Measurements from ENCODE around the gene SLC7A7.
"Not testable (repeated sequence)": the region's sequence is repeated elsewhere in the genome, so short reads cannot be mapped to it uniquely, and the experiment has no call there.

SLC7A7 gene

DNA sequence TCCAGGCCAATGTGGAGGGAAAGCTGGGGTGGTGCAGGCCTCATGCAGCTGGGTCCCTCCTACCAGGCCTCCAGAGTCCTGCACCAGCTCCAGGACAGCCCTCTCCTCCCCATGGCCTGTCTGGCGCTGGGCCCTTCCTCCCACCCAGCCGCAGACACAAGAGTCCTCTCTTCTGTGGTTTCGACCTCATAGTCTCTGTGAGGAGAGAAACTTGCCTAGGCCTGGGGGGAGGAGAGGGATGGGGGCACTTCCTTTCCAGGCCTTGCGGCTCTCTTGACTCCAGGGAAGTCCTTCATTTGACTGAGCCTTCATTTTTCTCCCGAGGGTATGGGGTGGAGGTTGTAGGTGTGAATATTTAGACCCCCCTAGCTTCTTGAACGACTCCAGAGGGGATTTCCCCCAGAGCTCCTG, 23.4 kb upstream of the SLC7A7 start:
- Histone ChIP-seq H3K9me3 (no peaks in the 10 kb centered on the region), H3K27me3 (ENCODE audit: low read depth) (no peaks in the 10 kb centered on the region), H3K4me1 (no peaks in the 10 kb centered on the region), H3K36me3 (replicated peaks) (peaks cover 9% of the 10 kb centered on the region), H3K4me3 (no peak overlapping the region)
- DNase-seq (ENCODE audit: low spot score in 2 of 2): no peak
- in situ Hi-C loops (cut with MboI; ENCODE audit: low sequenced_read_pairs): no loop called here

DNA sequence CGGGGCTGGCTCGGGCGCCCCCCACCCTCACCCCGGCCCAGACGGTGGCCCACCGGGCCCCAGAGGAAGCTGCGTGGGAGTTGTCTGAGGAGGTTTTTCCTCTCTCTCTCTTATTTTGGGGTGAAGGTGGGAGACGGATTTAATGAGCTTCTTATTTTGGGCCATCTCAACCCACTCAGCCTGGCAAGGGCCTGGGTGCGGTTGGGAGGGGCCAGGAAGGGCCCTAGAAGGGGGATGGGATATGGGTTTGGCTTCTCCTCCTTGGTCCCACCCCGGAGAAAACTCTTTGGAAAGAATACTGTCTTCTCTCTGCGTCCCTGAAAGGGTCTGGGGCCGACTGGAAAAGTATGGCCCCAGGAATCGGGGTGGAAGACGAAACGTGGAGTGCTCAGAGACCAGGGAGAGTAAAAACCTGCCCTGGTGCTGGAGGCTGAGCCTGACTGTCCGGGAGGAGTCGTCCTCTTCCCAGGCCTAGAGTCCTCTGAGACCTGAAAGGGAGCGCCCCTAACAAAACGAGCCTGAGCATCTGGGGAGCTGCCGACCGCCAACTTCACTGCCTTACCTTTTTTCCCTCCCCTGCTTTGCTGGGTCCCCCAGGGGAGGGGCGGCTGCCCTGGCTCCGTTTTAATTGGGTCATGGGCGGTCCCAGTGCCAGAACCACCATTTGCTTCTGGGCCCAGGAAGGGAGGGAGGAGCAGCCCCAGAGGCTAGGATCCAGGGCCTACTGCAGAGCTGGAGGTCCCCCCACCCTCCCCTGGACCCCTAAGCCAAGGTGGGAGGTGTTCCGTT, 22.7 kb upstream of the SLC7A7 start:
- Histone ChIP-seq H3K9me3 (no peaks in the 10 kb centered on the region), H3K4me1 (no peaks in the 10 kb centered on the region), H3K4me3 (no peak overlapping the region), H3K27me3 (ENCODE audit: low read depth) (no peaks in the 10 kb centered on the region), H3K36me3 (replicated peaks) (peaks cover 16% of the 10 kb centered on the region)
- no peak for DNase-seq (ENCODE audit: low spot score in 2 of 2)
- in situ Hi-C loops (cut with MboI; ENCODE audit: low sequenced_read_pairs): no loop called here

GRCh38 chr14:22837114-22837749, 22.0 kb upstream of the SLC7A7 start:
- in situ Hi-C loops (cut with MboI; ENCODE audit: low sequenced_read_pairs): no loop called here
- Histone ChIP-seq H3K4me1 (no peaks in the 10 kb centered on the region), H3K36me3 (replicated peaks) (peaks cover 19% of the 10 kb centered on the region), H3K9me3 (no peaks in the 10 kb centered on the region), H3K4me3 (no peak overlapping the region), H3K27me3 (ENCODE audit: low read depth) (no peaks in the 10 kb centered on the region)
- DNase-seq (ENCODE audit: low spot score in 2 of 2): no peak

- no peaks in the 10 kb centered on the region for H3K4me1 ChIP-seq
Measured at GRCh38 chr14:22836301-22837113, 21.3 kb upstream of the SLC7A7 start, which contains the start of gene MMP14. MMP14 (plus strand) TSS chr14:22836585; CDS start chr14:22836818, 233 bp downstream.

GRCh38 chr14:22835505-22835904, 20.3 kb upstream of the SLC7A7 start:
- no peak for DNase-seq (ENCODE audit: low spot score in 2 of 2)
- Histone ChIP-seq H3K4me1 (peaks cover 3% of the 10 kb centered on the region), H3K27me3 (ENCODE audit: low read depth) (no peaks in the 10 kb centered on the region), H3K9me3 (no peaks in the 10 kb centered on the region), H3K4me3 (no peak overlapping the region), H3K36me3 (replicated peaks) (peaks cover 24% of the 10 kb centered on the region)
- in situ Hi-C loops (cut with MboI; ENCODE audit: low sequenced_read_pairs): no loop called here

More at GRCh38 chr14:22836301-22837113, 21.3 kb upstream of the SLC7A7 start, which contains the start of gene MMP14:
- H3K4me3 ChIP-seq: no peak within 1 kb of the TSS
- in situ Hi-C loops (cut with MboI; ENCODE audit: low sequenced_read_pairs): no loop called here
- no peaks in the 10 kb centered on the region for H3K9me3 ChIP-seq
- DNase-seq (ENCODE audit: low spot score in 2 of 2): no peak
- peaks cover 20% of the 10 kb centered on the region for H3K36me3 ChIP-seq (replicated peaks)
- no peaks in the 10 kb centered on the region for H3K27me3 ChIP-seq (ENCODE audit: low read depth)

DNA sequence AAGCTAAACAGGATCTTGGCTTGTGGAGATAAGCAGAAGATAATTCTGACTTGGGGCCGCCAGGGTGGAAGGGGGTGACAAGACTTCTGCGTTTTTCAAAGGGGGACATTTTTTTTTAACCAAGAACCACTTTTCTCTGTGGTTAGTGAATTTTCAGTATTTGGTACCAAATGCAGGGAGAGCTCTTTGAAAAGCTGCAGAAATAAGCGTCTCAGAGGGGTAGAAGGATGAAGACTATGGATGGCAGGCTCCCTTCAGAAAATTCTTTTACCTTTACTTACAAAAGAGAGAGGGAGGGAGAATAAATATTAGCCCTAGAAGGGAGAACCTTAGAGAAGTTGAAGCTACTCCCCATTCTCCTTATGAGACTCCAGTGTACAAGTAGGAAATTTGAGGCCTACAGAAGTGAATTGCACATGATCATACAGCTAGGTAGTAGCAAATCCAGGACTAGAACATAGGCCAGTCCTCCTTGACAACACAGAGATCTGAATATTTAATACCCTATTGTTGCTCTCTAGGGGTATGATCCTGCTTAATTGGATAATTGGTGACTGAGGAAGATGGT, 15.3 kb upstream of the SLC7A7 start:
- H3K36me3 ChIP-seq (replicated peaks): peaks cover 24% of the 10 kb centered on the region
- peak overlapping the region; percentile 99 for H3K4me3 ChIP-seq
- no peaks in the 10 kb centered on the region for H3K9me3 ChIP-seq
- no peaks in the 10 kb centered on the region; the same call in 1 of the 2 replicates for H3K27me3 ChIP-seq (ENCODE audit: low read depth)
- no peak for DNase-seq (ENCODE audit: low spot score in 2 of 2)
- peaks cover 10% of the 10 kb centered on the region for H3K4me1 ChIP-seq
- in situ Hi-C loops (cut with MboI; ENCODE audit: low sequenced_read_pairs): no loop called here

GRCh38 chr14:22829661-22830442, 14.6 kb upstream of the SLC7A7 start, which contains the start of gene MRPL52:
MRPL52 (plus strand) TSS chr14:22829887; CDS start chr14:22829913, 26 bp downstream.
- H3K27me3 ChIP-seq (ENCODE audit: low read depth): no peaks in the 10 kb centered on the region; the same call in 1 of the 2 replicates
- DNase-seq (ENCODE audit: low spot score in 2 of 2): peak; percentile 86 to 93
- peaks cover 24% of the 10 kb centered on the region for H3K36me3 ChIP-seq (replicated peaks)
- in situ Hi-C loops (cut with MboI; ENCODE audit: low sequenced_read_pairs): no loop called here
- H3K4me3 ChIP-seq: peak within 1 kb of the TSS; percentile 99
- H3K9me3 ChIP-seq: no peaks in the 10 kb centered on the region
- H3K4me1 ChIP-seq: peaks cover 10% of the 10 kb centered on the region

DNA sequence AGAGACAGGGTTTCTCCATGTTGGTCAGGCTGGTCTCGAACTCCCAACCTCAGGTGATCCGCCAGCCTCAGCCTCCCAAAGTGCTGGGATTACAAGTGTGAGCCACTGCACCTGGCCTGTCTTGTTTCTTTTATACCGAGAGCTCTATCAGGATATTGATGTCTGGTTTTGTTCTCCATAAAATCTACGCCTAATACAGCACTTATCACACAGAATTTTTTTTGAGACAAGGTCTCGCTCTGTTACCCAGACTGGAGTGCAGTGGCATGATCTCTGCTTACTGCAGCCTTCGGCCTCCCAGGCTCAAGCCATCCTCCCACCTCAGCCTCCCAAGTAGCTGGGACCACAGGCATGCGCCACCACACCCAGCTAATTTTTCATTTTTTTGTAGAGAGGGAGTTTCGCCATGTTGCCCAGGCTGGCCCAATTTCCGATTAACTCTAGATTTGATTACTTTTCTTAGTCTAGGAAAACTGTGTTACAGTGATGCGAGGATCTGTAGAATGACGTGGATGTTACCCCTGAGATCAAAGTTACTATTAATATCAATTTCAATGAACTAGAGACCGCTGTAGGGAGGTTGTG, 13.9 kb upstream of the SLC7A7 start:
- peak overlapping the region; percentile 99 for H3K4me3 ChIP-seq
- H3K4me1 ChIP-seq: peaks cover 10% of the 10 kb centered on the region
- in situ Hi-C loops (cut with MboI; ENCODE audit: low sequenced_read_pairs); H3K27me3 ChIP-seq (ENCODE audit: low read depth); H3K9me3 ChIP-seq; DNase-seq (ENCODE audit: low spot score in 2 of 2): not testable (repeated sequence)
- H3K36me3 ChIP-seq (replicated peaks): peaks cover 21% of the 10 kb centered on the region

DNA sequence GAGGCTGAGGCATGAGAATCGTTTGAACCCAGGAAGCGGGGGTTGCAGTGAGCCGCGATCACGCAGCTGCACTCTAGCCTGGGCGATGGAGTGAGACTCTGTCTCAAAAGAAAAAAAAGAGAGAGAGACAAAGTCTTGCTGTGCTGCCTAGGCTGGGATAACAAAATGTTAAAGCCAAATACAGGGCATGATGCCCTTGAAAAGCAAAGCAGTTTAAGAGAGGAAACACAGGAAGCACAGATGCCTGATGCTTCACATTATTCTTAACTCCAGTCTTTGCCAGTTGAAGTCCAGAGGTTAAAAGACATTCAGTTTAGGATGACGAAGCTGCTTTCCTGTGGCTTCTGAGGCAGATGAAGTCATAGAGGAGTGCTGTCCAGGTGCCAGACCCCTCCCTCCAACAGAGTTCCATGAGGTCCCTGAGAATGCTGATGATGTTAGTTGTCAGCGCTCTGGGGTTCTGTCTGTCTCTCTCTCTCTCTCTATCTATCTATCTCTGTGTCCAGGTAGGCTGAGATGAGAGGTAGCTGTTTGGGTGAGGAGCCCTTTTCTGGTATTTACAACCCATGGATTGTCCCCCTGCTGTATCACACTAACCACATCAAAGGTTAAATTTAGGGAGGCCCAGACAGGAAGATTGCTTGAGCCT, 9.6 kb upstream of the SLC7A7 start:
- H3K36me3 ChIP-seq (replicated peaks): no peaks in the 10 kb centered on the region
- peaks cover 12% of the 10 kb centered on the region for H3K4me1 ChIP-seq
- in situ Hi-C loops (cut with MboI; ENCODE audit: low sequenced_read_pairs): no loop called here
- H3K9me3 ChIP-seq: no peaks in the 10 kb centered on the region
- H3K27me3 ChIP-seq (ENCODE audit: low read depth): no peaks in the 10 kb centered on the region; the same call in 1 of the 2 replicates
- DNase-seq (ENCODE audit: low spot score in 2 of 2): no peak
- no peak overlapping the region for H3K4me3 ChIP-seq

GRCh38 chr14:22822571-22823098, 7.4 kb upstream of the SLC7A7 start:
- H3K9me3 ChIP-seq: no peaks in the 10 kb centered on the region
- H3K4me3 ChIP-seq: no peak overlapping the region
- H3K36me3 ChIP-seq (replicated peaks): no peaks in the 10 kb centered on the region
- in situ Hi-C loops (cut with MboI; ENCODE audit: low sequenced_read_pairs): no loop called here
- peak; percentile 67 to 82 for DNase-seq (ENCODE audit: low spot score in 2 of 2)
- H3K4me1 ChIP-seq: peaks cover 8% of the 10 kb centered on the region
- H3K27me3 ChIP-seq (ENCODE audit: low read depth): no peaks in the 10 kb centered on the region

GRCh38 chr14:22822016-22822570, 6.9 kb upstream of the SLC7A7 start:
- no peak overlapping the region for H3K4me3 ChIP-seq
- no peak for DNase-seq (ENCODE audit: low spot score in 2 of 2)
- H3K9me3 ChIP-seq: no peaks in the 10 kb centered on the region
- in situ Hi-C loops (cut with MboI; ENCODE audit: low sequenced_read_pairs): no loop called here
- H3K4me1 ChIP-seq: peaks cover 8% of the 10 kb centered on the region
- H3K36me3 ChIP-seq (replicated peaks): no peaks in the 10 kb centered on the region
- no peaks in the 10 kb centered on the region for H3K27me3 ChIP-seq (ENCODE audit: low read depth)

All from HAP-1 (cell line).